Effector memory CD8-positive, alpha-beta T cell (primary cell): ENCODE results near the gene DSCAML1.

ENCODE experiments used
- ATAC-seq: fragments of 150-1000 bp; cut with Tn5 transposase; replicated peaks from 2 replicates; pipeline ENCODE4 v1.10.0; 2021; ENCODE audit warnings: mild to moderate bottlenecking, moderate library complexity
- DNase-seq, 3 experiments: peaks; one replicate each; pipeline ENCODE4 v3.0.0; 2021
- H3K27ac Mint-ChIP-seq, 2 donors: one replicate each; pipeline ENCODE4 v1.8.0; 2022; ENCODE audit warnings: mild to moderate bottlenecking in 2 of 2, mixed read lengths in 2 of 2, moderate library complexity in 2 of 2
- H3K27me3 Mint-ChIP-seq, 2 donors: one replicate each; pipeline ENCODE4 v1.8.0; 2022; ENCODE audit warnings: mixed read lengths in 2 of 2
- H3K36me3 Mint-ChIP-seq: one replicate; pipeline ENCODE4 v1.8.0; 2022; ENCODE audit warnings: mild to moderate bottlenecking, moderate library complexity, mixed read lengths; ENCODE audit not compliant: insufficient read depth
- H3K4me1 Mint-ChIP-seq, 2 donors: one replicate each; pipeline ENCODE4 v1.8.0; 2022; ENCODE audit warnings: low read depth in 2 of 2, mixed read lengths in 2 of 2
- H3K4me3 Mint-ChIP-seq, 2 donors: one replicate each; pipeline ENCODE4 v1.8.0; 2022; ENCODE audit warnings: mild to moderate bottlenecking in 2 of 2, mixed read lengths in 2 of 2, moderate library complexity in 2 of 2
- H3K9me3 Mint-ChIP-seq, 2 donors: one replicate each; pipeline ENCODE4 v1.8.0; 2022; ENCODE audit warnings: mixed read lengths in 2 of 2

DSCAML1 gene

GRCh38 chr11:117669616-117670015 lies 127.4 kb downstream of the DSCAML1 start:
- Mint-ChIP-seq H3K9me3 (no peaks in the 10 kb centered on the region), H3K4me1 (no peaks in the 10 kb centered on the region), H3K27ac (no peak overlapping the region), H3K4me3 (no peak overlapping the region), H3K27me3 (peaks cover 34 to 84% of the 10 kb centered on the region in 2 donors), H3K36me3 (no peaks in the 10 kb centered on the region)
- no peak for ATAC-seq
- no peak for DNase-seq

- Mint-ChIP-seq H3K36me3 (no peaks in the 10 kb centered on the region), H3K4me1 (no peaks in the 10 kb centered on the region), H3K27ac (no peak overlapping the region), H3K4me3 (no peak overlapping the region), H3K9me3 (no peaks in the 10 kb centered on the region), H3K27me3 (peaks cover 30 to 80% of the 10 kb centered on the region in 2 donors)
- DNase-seq (no peak), ATAC-seq (no peak)
Observed at GRCh38 chr11:117669062-117669461, 128.0 kb downstream of the DSCAML1 start.

GRCh38 chr11:117668321-117668751 lies 128.7 kb downstream of the DSCAML1 start:
- no peak overlapping the region for H3K4me3 Mint-ChIP-seq
- ATAC-seq = no peak
- H3K36me3 Mint-ChIP-seq = no peaks in the 10 kb centered on the region
- no peaks in the 10 kb centered on the region for H3K9me3 Mint-ChIP-seq
- no peak for DNase-seq
- no peaks in the 10 kb centered on the region for H3K4me1 Mint-ChIP-seq
- no peak overlapping the region for H3K27ac Mint-ChIP-seq
- H3K27me3 Mint-ChIP-seq = peaks cover 24 to 80% of the 10 kb centered on the region in 2 donors

- Mint-ChIP-seq H3K9me3 (no peaks in the 10 kb centered on the region), H3K27me3 (peaks cover 18 to 69% of the 10 kb centered on the region in 2 donors), H3K4me1 (no peaks in the 10 kb centered on the region), H3K4me3 (no peak overlapping the region), H3K36me3 (no peaks in the 10 kb centered on the region), H3K27ac (no peak overlapping the region)
- no peak for ATAC-seq
- DNase-seq = no peak
Observed at GRCh38 chr11:117664897-117665296, 132.1 kb downstream of the DSCAML1 start.

GRCh38 chr11:117663821-117664220 lies 133.2 kb downstream of the DSCAML1 start:
- Mint-ChIP-seq H3K9me3 (no peaks in the 10 kb centered on the region), H3K36me3 (no peaks in the 10 kb centered on the region), H3K27me3 (peaks cover 18 to 60% of the 10 kb centered on the region in 2 donors), H3K4me1 (no peaks in the 10 kb centered on the region), H3K27ac (no peak overlapping the region), H3K4me3 (no peak overlapping the region)
- no peak for DNase-seq
- no peak for ATAC-seq

GRCh38 chr11:117663414-117663813 lies 133.6 kb downstream of the DSCAML1 start:
- H3K27me3 Mint-ChIP-seq = peaks cover 18 to 60% of the 10 kb centered on the region in 2 donors
- H3K4me1 Mint-ChIP-seq = no peaks in the 10 kb centered on the region
- ATAC-seq = no peak
- H3K4me3 Mint-ChIP-seq = no peak overlapping the region
- H3K27ac Mint-ChIP-seq = no peak overlapping the region
- no peaks in the 10 kb centered on the region for H3K9me3 Mint-ChIP-seq
- no peaks in the 10 kb centered on the region for H3K36me3 Mint-ChIP-seq
- DNase-seq = no peak

- H3K4me3 Mint-ChIP-seq = no peak overlapping the region
- H3K4me1 Mint-ChIP-seq = no peaks in the 10 kb centered on the region
- ATAC-seq (no peak), DNase-seq (no peak)
- no peaks in the 10 kb centered on the region for H3K9me3 Mint-ChIP-seq
- H3K27me3 Mint-ChIP-seq = peaks cover 18 to 58% of the 10 kb centered on the region in 2 donors
- H3K36me3 Mint-ChIP-seq = no peaks in the 10 kb centered on the region
- H3K27ac Mint-ChIP-seq = no peak overlapping the region
Observed at GRCh38 chr11:117662671-117663269, 134.2 kb downstream of the DSCAML1 start.

- Mint-ChIP-seq H3K27me3 (peaks cover 18 to 56% of the 10 kb centered on the region in 2 donors), H3K9me3 (no peaks in the 10 kb centered on the region)
Observed at GRCh38 chr11:117662255-117662654, 134.8 kb downstream of the DSCAML1 start.

GRCh38 chr11:117658809-117659208 lies 138.2 kb downstream of the DSCAML1 start:
- Mint-ChIP-seq H3K36me3 (no peaks in the 10 kb centered on the region), H3K27me3 (peaks cover 28 to 68% of the 10 kb centered on the region in 2 donors), H3K9me3 (no peaks in the 10 kb centered on the region), H3K4me1 (no peaks in the 10 kb centered on the region), H3K27ac (no peak overlapping the region), H3K4me3 (no peak overlapping the region)
- DNase-seq = no peak
- no peak for ATAC-seq

More at GRCh38 chr11:117662255-117662654, 134.8 kb downstream of the DSCAML1 start:
- DNase-seq (no peak), ATAC-seq (no peak)
- no peak overlapping the region for H3K4me3 Mint-ChIP-seq
- H3K27ac Mint-ChIP-seq = no peak overlapping the region
- H3K4me1 Mint-ChIP-seq = no peaks in the 10 kb centered on the region
- no peaks in the 10 kb centered on the region for H3K36me3 Mint-ChIP-seq

- Mint-ChIP-seq H3K4me1 (no peaks in the 10 kb centered on the region), H3K36me3 (no peaks in the 10 kb centered on the region), H3K27me3 (peaks cover 31 to 67% of the 10 kb centered on the region in 2 donors), H3K9me3 (no peaks in the 10 kb centered on the region), H3K4me3 (no peak overlapping the region), H3K27ac (no peak overlapping the region)
- ATAC-seq (no peak), DNase-seq (no peak)
Observed at GRCh38 chr11:117657794-117658193, 139.2 kb downstream of the DSCAML1 start.

- Mint-ChIP-seq H3K9me3 (no peaks in the 10 kb centered on the region), H3K4me3 (no peak overlapping the region), H3K36me3 (no peaks in the 10 kb centered on the region), H3K27ac (no peak overlapping the region), H3K27me3 (peaks cover 39 to 69% of the 10 kb centered on the region in 2 donors), H3K4me1 (no peaks in the 10 kb centered on the region)
- no peak for ATAC-seq
- no peak for DNase-seq
Observed at GRCh38 chr11:117654281-117655255, 142.4 kb downstream of the DSCAML1 start.

GRCh38 chr11:117652521-117652920 lies 144.5 kb downstream of the DSCAML1 start:
- DNase-seq (no peak), ATAC-seq (no peak)
- H3K27me3 Mint-ChIP-seq = peaks cover 39 to 64% of the 10 kb centered on the region in 2 donors
- no peak overlapping the region for H3K4me3 Mint-ChIP-seq
- H3K9me3 Mint-ChIP-seq = no peaks in the 10 kb centered on the region
- no peak overlapping the region for H3K27ac Mint-ChIP-seq
- no peaks in the 10 kb centered on the region for H3K36me3 Mint-ChIP-seq
- no peaks in the 10 kb centered on the region for H3K4me1 Mint-ChIP-seq

- Mint-ChIP-seq H3K9me3 (no peaks in the 10 kb centered on the region), H3K4me1 (no peaks in the 10 kb centered on the region), H3K27me3 (peaks cover 25 to 51% of the 10 kb centered on the region in 2 donors), H3K4me3 (no peak overlapping the region), H3K36me3 (no peaks in the 10 kb centered on the region), H3K27ac (no peak overlapping the region)
- DNase-seq = no peak
- no peak for ATAC-seq
Observed at GRCh38 chr11:117649296-117650055, 147.5 kb downstream of the DSCAML1 start.
